Glomerular visceral epithelial cell (primary cell): ENCODE measurements around the gene NEMF.
"Not testable (repeated sequence)": the region's sequence is repeated elsewhere in the genome, so short reads cannot be mapped to it uniquely, and the experiment has no call there.

Experiments
- DNase-seq: peaks from one replicate; pipeline ENCODE4 v3.0.0-alpha.2; 2016; ENCODE audit errors: extremely low spot score

The NEMF gene

DNA sequence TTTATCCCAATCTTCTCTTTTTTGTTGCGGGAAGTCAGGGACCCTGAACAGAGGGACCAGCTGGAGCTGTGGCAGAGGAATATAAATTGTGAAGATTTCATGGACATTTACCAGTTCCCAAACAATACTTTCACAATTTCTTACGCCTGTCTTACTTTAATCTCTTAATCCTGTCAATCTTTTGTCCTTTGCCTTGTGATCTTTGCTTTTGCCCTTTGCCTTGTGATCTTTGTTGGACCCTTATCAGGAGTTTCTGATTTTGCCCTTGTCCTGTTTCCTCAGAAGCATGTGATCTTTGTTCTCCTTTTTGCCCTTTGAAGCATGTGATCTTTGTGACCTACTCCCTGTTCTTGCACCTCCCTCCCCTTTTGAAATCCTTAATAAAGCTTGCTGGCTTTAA lies 36.5 kb downstream of the NEMF start:
- DNase-seq, result not testable (repeated sequence)

DNA sequence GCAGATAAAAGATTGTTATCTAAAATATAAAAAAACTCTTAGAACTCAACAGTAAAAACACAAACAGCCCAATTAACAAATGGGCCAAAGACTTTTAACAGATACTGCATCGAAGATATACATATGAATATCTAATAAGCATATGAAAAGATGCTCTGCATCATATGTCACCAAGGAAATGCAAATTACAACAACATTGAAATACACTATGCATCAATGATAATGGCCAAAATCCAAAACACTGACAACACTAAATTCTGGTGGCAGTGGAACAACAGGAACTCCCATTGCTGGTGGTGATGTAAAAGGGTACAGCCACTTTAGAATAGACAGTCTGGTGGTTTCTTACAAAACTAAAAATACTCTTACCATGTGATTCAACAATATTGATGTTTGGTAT lies 43.8 kb downstream of the NEMF start:
- no peak for DNase-seq

- no peak for DNase-seq
Observed at GRCh38 chr14:49796025-49796424, 56.6 kb downstream of the NEMF start.

DNA sequence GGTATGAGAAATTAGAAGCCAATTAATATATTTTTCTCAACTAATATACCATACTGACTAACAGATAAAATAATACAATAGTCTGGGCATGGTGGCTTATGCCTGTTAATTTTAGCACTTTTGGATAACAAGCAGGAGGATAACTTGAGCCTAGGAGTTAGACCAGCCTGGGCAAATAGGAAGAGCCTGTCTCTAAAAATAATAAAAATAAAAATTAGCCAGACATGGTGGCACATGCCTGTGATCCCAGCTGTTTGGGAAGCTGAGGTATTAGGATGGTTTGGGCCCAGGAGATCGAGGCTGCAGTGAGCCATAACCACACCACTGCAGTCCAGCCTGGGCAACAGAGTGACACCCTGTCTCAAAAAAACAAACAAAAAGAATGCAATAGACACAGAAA lies 60.0 kb downstream of the NEMF start:
- no peak for DNase-seq

DNA sequence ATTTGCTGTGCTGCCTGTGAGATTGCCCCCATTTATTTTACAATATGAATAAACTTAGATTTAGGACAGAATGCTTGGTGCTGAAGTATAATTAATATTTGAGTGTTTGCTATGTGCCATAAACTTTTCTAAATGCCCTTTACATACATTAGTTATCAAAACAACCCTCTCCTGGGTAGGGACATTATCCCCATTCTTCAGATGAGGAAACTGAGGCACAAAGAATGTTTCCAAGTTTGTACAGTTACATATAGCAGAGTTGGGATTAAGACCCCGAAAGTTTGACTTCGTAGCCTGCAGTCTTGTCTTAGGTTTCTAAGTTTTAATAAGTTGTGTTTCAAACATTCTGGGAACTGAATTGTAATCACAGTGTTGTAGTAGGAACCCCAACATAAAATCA lies 66.3 kb downstream of the NEMF start:
- no peak for DNase-seq

- no peak for DNase-seq
Observed at GRCh38 chr14:49783394-49784014, 69.1 kb downstream of the NEMF start.

DNA sequence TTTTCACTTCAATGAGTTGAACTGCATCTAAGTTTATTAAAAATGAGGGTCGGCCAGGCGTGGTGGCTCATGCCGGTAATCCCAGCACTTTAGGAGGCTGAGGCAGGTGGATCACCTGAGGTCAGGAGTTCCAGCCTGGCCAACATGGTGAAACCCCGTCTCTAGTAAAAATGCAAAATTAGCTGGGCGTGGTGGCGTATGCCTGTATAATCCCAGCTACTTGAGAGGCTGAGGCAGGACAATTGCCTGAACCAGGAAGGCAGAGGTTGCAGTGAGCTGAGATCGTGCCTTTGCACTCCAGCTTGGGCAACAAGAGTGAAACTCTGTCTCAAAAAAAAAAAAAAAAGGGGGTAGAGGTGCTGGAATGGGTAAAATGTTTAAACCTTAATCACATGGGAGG lies 71.5 kb downstream of the NEMF start:
- DNase-seq, result not testable (repeated sequence)

- no peak for DNase-seq
Observed at GRCh38 chr14:49778421-49778820, 74.2 kb downstream of the NEMF start.

DNA sequence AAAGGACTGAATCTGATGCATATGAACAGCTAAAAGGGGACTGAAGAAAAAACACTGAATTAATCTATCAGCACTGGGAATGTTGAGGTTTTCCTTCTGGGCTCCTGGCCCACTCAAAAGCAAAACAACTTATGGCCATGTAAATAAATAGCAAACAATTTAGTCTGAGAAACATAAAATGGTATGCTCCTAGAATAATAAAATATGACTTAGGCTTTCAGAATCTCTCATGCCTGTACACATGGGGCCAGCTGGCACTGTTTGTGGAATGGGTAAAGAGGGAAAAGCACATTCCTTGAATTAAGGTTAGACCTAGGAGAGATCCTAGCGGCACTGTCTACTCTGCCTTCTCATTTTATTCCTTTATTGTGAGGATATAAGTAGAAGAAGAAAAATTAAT lies 78.5 kb downstream of the NEMF start:
- DNase-seq, result no peak

- DNase-seq, result not testable (repeated sequence)
Observed at GRCh38 chr14:49771691-49772090, 80.9 kb downstream of the NEMF start.

GRCh38 chr14:49770212-49770817 lies 82.3 kb downstream of the NEMF start:
- DNase-seq, result peak; percentile 71

DNA sequence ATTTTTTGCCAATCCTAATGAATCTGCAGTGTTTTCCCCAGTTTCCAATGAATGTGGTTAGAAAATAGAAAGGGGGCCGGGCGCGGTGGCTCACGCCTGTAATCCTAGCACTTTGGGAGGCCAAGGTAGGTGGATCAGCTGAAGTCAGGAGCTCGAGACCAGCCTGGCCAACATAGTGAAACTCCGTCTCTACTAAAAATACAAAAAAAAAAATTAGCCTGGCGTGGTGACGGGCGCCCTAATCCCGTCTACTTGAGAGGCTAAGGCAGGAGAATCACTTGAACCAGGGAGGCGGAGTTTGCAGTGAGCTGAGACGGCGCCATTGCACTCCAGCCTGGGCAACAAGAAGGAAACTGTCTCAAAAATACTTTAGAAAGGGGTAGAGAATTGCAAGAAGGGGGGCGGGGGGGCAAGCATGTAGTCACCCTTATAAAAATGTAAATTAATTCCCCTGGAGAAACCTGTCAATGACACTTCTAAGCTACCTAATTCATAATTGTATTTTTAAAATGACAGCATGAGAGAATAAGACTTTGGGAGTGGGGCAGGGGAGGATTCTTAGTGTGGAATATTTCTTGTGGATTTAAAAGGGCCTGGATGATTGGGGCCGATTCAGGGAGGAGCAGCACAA lies 82.9 kb downstream of the NEMF start:
- no peak for DNase-seq

GRCh38 chr14:49769171-49769570 lies 83.4 kb downstream of the NEMF start:
- peak; percentile 57 for DNase-seq

DNA sequence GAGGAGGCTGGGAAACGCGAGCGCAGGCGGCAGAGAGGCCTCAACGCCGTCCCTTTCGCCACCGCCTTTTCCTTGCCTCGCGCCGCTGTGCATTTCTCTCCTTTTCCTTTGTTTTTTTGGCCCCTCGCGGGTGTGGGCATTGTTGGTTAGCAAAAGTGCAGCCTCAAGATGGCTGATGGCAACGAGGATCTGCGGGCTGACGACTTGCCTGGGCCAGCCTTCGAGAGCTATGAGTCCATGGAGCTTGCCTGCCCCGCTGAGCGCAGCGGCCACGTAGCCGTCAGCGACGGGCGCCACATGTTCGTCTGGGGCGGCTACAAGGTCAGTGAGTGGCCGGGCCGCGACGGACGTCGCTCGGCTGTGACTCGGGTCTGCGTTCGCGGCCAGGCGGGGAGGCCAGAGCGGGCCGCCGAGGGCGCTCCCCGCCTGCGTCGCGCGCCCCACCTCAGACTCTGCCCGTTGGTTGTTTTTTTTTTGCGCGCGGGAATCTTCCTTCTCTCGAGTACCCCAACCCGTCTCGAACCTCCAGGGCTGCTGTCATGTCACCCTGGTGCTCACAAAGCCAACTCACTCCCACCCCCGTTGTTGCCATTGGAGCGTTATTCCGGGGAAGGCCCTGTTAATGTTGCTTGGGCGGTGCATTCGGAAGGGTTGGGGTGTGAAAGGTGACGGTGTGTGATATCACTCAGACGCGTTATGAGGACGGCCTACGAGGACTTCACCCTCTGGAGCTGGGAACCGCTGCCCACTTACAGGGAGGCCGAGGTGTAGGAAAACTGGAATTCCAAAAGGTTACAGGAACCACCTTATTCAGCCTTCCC lies 84.1 kb downstream of the NEMF start:
- DNase-seq, result peak; percentile 53

GRCh38 chr14:49767571-49768300 lies 84.9 kb downstream of the NEMF start, which contains the start of gene KLHDC2:
Gene KLHDC2 (plus strand): TSS chr14:49768153. CDS start chr14:49768469, 316 bp downstream.
- DNase-seq, result peak; percentile 89

DNA sequence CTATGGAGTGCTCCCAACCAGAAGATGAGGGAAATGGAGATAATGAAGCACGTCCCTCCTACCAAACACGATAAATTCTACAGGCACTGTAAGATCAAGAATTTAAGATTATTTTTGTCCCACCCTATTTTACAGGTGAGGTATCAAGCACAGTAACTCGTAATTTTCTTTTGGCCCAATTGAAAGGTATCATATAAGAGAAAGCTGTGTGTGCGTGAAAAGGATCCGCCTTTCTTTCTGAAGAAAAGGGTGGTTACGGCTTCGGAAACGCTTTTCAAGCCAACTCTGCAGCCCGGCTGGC lies 85.4 kb downstream of the NEMF start:
- DNase-seq, result no peak

GRCh38 chr14:49766839-49767238 lies 85.7 kb downstream of the NEMF start:
- DNase-seq, result no peak

DNA sequence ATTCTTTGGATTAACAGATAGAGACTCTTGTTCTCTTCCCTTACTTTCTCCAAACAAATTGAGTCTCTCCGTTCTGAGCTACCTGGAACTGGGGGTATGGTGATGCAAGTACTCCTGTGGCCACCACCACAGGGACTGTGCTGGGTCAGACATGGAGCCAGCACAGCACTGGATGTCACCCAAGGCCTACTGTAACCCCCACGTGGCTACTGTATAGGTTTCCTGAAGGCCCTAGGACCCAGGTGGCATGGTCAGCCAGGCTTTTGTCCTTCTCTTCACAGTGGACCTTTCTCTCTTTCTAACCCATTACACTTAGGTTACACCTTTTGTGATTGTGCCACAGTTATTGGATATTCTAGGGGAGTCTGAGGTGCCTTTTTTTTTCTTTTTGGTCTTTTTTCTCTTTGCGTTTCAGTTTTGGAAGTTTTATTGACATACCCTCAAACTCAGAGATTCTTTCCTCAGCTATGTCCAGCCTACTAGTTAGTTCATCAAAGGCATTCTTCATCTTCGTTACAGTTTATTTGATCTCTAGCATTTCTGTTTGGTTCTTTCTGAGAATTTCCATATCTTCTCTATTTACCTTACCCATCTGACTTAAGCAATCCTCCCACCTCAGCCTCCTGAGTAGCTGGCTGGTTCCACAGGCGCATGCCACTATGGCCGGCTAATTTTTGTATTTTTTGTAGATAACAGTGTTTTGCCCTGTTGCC lies 90.6 kb downstream of the NEMF start:
- DNase-seq, result no peak

DNA sequence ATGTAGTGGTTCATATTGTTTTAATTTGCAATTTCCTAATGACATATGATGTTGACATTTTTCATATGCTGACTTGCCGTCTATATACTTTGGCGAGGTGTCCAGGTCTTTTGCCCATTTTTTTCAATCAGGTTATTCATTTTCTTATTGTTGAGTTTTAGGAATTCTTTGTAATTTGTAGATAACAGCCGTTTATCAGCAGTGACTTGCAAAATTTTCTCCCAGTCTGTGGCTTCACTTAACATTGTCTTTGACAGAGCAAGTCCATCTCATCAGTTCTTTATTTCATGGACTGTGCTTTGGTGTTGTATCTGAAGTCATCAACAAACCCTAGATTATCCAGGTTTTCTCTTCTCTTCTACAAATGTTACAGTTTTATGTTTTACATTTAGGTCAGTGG lies 97.2 kb downstream of the NEMF start:
- no peak for DNase-seq

DNA sequence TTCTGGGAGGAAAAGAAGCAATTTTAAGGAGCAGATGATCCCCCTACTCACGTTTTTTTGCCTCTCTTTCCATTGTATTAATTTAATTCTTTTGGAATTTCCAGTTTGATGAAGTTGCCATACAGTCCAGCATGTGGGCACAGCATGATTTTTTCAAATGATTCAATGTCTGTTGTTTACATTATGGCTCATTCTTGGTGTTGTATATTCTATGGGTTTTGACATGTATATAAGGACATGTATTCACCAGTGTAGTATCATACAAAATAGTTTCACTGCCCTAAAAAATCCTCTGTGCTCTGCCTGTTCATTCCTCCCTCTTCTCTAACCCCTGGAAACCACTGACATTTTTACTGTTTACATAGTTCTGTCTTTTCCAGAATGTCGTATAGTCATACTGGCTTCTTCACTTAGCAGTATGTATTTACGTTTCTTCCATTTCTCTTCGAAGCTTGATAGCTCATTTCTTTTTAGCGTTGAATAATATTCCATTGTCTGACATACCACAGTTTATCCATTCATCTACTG lies 98.0 kb downstream of the NEMF start:
- no peak for DNase-seq

DNA sequence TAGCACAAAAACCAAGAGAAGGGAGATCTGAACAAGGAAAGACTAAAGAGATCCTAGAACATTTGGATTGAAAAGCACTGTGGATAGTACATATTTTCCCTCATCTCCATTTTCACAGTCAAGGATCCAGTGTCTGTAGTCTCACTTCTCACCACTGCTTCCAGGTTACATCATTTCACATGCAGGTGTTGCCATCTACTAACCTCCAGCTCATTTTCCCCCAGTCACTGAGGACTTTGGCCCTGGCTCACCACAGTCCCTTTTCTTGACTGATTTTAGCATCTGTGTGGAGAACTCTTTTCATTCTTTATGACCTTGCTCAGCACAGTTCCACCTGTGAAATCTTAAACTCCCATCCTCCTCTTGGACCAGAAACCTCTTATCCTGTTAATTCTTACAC lies 106.1 kb downstream of the NEMF start:
- not testable (repeated sequence) for DNase-seq
